ENCODE results near the gene SPECC1.

DNA sequence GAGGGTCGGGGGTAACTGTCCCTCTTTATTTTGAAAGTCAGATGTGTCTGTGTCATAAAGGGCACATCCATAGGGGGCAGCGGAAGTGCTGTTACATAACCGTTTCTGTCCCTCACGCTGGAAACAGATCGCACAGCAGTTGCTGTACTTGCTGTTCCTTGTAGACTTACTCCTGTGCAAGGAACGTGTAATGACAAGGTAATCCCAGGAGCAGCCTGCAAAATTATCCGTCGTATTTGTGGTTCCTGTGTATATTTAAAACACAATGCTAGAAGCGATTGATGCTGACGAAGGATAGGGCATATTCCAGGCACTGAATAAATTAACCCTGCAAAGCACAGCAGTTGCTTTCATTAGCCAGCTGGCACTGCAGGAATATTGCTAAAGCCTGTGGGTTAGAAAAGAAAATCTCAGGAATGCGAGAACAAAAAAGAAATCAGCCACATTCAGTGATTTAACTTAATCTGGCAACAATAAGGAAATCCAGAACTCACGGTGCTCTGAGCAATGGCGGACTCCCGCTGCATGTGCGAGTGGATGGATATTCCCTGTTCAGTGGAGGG, 76.2 kb downstream of the SPECC1 start:
- TF ChIP-seq POLR2A (IDR thresholded peaks at IDR 0.05) (no peak), EP300 (IDR thresholded peaks at IDR 0.05) (no peak), POLR2AphosphoS5 (IDR thresholded peaks at IDR 0.05) (no peak)
- TF ChIP-seq, protein P1, sequence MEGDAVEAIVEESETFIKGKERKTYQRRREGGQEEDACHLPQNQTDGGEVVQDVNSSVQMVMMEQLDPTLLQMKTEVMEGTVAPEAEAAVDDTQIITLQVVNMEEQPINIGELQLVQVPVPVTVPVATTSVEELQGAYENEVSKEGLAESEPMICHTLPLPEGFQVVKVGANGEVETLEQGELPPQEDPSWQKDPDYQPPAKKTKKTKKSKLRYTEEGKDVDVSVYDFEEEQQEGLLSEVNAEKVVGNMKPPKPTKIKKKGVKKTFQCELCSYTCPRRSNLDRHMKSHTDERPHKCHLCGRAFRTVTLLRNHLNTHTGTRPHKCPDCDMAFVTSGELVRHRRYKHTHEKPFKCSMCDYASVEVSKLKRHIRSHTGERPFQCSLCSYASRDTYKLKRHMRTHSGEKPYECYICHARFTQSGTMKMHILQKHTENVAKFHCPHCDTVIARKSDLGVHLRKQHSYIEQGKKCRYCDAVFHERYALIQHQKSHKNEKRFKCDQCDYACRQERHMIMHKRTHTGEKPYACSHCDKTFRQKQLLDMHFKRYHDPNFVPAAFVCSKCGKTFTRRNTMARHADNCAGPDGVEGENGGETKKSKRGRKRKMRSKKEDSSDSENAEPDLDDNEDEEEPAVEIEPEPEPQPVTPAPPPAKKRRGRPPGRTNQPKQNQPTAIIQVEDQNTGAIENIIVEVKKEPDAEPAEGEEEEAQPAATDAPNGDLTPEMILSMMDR (IDR thresholded peaks at IDR 0.05), result no peak

Data from gastroesophageal sphincter (tissue), 3 donors.